Peyer's patch (tissue), 4 donors: ENCODE measurements around the gene B3GAT1.

Experiments used
- CTCF ChIP-seq, 6 experiments: fragments of 450-650 bp in 4 of 6; fragments of 200-600 bp in 2 of 6; sonication (generic) in 1 of 6; IDR thresholded peaks; one replicate each; pipeline ENCODE4 v1.5.1; 2017 to 2019; ENCODE audit warnings: antibody characterized with exemption in 6 of 6, mild to moderate bottlenecking in 3 of 6, moderate library complexity in 1 of 6
- POLR2A ChIP-seq, 2 donors: fragments of 450-650 bp; IDR thresholded peaks; one replicate each; pipeline ENCODE4 v1.5.1; 2017; ENCODE audit warnings: antibody characterized with exemption in 2 of 2, mild to moderate bottlenecking in 2 of 2, moderate library complexity in 2 of 2

- TF ChIP-seq CTCF (IDR thresholded peaks at IDR 0.05) (no peak), POLR2A (IDR thresholded peaks at IDR 0.05) (no peak)
Observed at GRCh38 chr11:134388590-134388989, 23.5 kb downstream of the B3GAT1 start.
